ENCODE measurements around the gene OSBPL10.

Gene OSBPL10

DNA sequence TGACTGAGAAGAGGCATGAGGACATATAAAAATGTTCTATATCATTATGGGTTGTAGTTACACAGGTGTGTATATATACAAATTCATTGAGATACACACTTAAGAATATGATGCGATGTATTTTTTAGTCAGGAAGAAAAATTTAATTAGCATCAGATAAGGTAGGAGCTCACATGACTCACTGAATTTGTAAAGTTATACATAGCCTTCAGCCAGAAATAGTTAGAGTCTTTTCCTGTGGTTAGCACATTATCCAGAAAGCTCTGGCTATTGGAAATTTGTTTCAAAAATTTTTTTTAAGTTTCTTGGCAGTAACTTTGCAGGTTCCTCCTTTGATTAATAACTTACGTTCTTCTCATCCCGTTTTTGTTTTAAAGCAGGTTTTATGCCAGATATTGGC lies 359.7 kb downstream of the OSBPL10 start:
- Histone ChIP-seq H3K4me1 (ENCODE audit: insufficient read depth, low read length, severe bottlenecking) (peaks cover 8% of the 10 kb centered on the region), H3K9ac (ENCODE audit: low read length) (no peak overlapping the region), H3K36me3 (ENCODE audit: insufficient read depth, low read length) (peaks cover 91% of the 10 kb centered on the region), H3K79me2 (ENCODE audit: insufficient read depth, low read length) (no peaks in the 10 kb centered on the region; the same call in 1 of the 2 replicates), H3K4me3 (ENCODE audit: low read depth, low read length, poor library complexity, severe bottlenecking) (no peak overlapping the region), H3F3A (ENCODE audit: insufficient read depth, low read length) (no peaks in the 10 kb centered on the region), H3K27me3 (ENCODE audit: insufficient read depth, low read length) (no peaks in the 10 kb centered on the region), H4K20me1 (ENCODE audit: insufficient read depth, low read length) (no peaks in the 10 kb centered on the region), H3K4me2 (ENCODE audit: low read length) (no peak overlapping the region), H3K9me2 (ENCODE audit: low read depth, low read length) (no peaks in the 10 kb centered on the region), H3K27ac (ENCODE audit: low read depth, low read length, poor library complexity, severe bottlenecking) (no peak overlapping the region), H3K9me3 (ENCODE audit: low read length) (no peaks in the 10 kb centered on the region), H2AFZ (ENCODE audit: low read length) (no peak overlapping the region)
- TF ChIP-seq, protein P1, sequence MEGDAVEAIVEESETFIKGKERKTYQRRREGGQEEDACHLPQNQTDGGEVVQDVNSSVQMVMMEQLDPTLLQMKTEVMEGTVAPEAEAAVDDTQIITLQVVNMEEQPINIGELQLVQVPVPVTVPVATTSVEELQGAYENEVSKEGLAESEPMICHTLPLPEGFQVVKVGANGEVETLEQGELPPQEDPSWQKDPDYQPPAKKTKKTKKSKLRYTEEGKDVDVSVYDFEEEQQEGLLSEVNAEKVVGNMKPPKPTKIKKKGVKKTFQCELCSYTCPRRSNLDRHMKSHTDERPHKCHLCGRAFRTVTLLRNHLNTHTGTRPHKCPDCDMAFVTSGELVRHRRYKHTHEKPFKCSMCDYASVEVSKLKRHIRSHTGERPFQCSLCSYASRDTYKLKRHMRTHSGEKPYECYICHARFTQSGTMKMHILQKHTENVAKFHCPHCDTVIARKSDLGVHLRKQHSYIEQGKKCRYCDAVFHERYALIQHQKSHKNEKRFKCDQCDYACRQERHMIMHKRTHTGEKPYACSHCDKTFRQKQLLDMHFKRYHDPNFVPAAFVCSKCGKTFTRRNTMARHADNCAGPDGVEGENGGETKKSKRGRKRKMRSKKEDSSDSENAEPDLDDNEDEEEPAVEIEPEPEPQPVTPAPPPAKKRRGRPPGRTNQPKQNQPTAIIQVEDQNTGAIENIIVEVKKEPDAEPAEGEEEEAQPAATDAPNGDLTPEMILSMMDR (IDR thresholded peaks at IDR 0.05; ENCODE audit: low read length), result no peak
- TF ChIP-seq EZH2 (IDR thresholded peaks at IDR 0.05; ENCODE audit: borderline replicate concordance, low read length), result no peak

DNA sequence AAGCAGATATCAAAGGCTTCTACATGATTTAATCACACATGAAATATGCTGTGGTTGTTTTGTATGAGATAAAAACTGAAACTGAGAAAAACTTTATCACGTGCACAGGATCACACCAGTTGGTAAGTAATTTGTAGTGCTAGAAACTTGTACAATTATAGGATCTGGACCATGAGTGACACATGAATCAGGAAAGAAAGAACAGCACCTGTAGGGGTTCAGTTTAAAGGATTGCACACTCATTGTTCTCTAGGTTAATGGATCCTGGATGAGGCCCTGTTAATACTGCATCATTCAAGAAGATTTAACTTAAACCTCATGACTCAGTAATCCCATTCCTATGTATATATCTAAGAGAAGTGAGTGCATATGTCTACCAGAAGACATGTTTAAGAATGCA lies 360.4 kb downstream of the OSBPL10 start:
- Histone ChIP-seq H3K27me3 (ENCODE audit: insufficient read depth, low read length) (no peaks in the 10 kb centered on the region), H3K36me3 (ENCODE audit: insufficient read depth, low read length) (peaks cover 90% of the 10 kb centered on the region), H3K9me3 (ENCODE audit: low read length) (no peaks in the 10 kb centered on the region), H3K4me3 (ENCODE audit: low read depth, low read length, poor library complexity, severe bottlenecking) (no peak overlapping the region), H3K79me2 (ENCODE audit: insufficient read depth, low read length) (no peaks in the 10 kb centered on the region; the same call in 1 of the 2 replicates), H3K4me2 (ENCODE audit: low read length) (no peak overlapping the region), H3K9me2 (ENCODE audit: low read depth, low read length) (no peaks in the 10 kb centered on the region), H3K27ac (ENCODE audit: low read depth, low read length, poor library complexity, severe bottlenecking) (no peak overlapping the region), H3F3A (ENCODE audit: insufficient read depth, low read length) (no peaks in the 10 kb centered on the region), H4K20me1 (ENCODE audit: insufficient read depth, low read length) (no peaks in the 10 kb centered on the region), H3K9ac (ENCODE audit: low read length) (no peak overlapping the region), H3K4me1 (ENCODE audit: insufficient read depth, low read length, severe bottlenecking) (peaks cover 8% of the 10 kb centered on the region), H2AFZ (ENCODE audit: low read length) (no peak overlapping the region)
- TF ChIP-seq, protein P1 (IDR thresholded peaks at IDR 0.05; ENCODE audit: low read length), result no peak
- no peak for TF ChIP-seq EZH2 (IDR thresholded peaks at IDR 0.05; ENCODE audit: borderline replicate concordance, low read length)

DNA sequence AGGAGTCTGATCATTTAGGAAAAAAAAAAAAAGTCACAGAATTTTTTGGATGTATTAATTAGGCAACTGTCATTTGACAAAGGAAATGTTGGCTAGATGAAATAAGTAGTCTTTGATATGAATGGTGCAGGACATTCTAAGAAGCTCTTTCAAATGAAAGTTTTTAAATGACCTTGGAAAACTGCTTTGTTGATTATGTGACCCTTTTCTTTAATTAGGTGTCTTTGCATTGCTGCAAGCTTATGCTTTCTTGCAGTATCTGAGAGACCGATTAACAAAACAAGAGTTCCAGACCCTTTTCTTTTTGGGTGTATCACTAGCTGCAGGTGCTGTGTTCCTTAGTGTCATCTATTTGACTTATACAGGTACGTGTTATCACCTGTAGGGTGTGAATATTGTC lies 364.4 kb downstream of the OSBPL10 start:
- no peak overlapping the region for H2AFZ ChIP-seq (ENCODE audit: low read length)
- H3K36me3 ChIP-seq (ENCODE audit: insufficient read depth, low read length), result peaks cover 81% of the 10 kb centered on the region
- no peaks in the 10 kb centered on the region for H4K20me1 ChIP-seq (ENCODE audit: insufficient read depth, low read length)
- no peak overlapping the region for H3K27ac ChIP-seq (ENCODE audit: low read depth, low read length, poor library complexity, severe bottlenecking)
- no peak overlapping the region for H3K4me2 ChIP-seq (ENCODE audit: low read length)
- no peak overlapping the region for H3K4me3 ChIP-seq (ENCODE audit: low read depth, low read length, poor library complexity, severe bottlenecking)
- no peaks in the 10 kb centered on the region for H3F3A ChIP-seq (ENCODE audit: insufficient read depth, low read length)
- H3K9ac ChIP-seq (ENCODE audit: low read length), result no peak overlapping the region
- no peaks in the 10 kb centered on the region for H3K4me1 ChIP-seq (ENCODE audit: insufficient read depth, low read length, severe bottlenecking)
- H3K9me2 ChIP-seq (ENCODE audit: low read depth, low read length), result no peaks in the 10 kb centered on the region
- TF ChIP-seq, protein P1 (IDR thresholded peaks at IDR 0.05; ENCODE audit: low read length), result no peak
- TF ChIP-seq EZH2 (IDR thresholded peaks at IDR 0.05; ENCODE audit: borderline replicate concordance, low read length), result no peak
- no peaks in the 10 kb centered on the region for H3K9me3 ChIP-seq (ENCODE audit: low read length)
- no peaks in the 10 kb centered on the region for H3K27me3 ChIP-seq (ENCODE audit: insufficient read depth, low read length)
- H3K79me2 ChIP-seq (ENCODE audit: insufficient read depth, low read length), result no peaks in the 10 kb centered on the region; the same call in 1 of the 2 replicates

All from OCI-LY1 (cell line).